Endothelial cell (in vitro differentiated cells): ENCODE results near the gene ATP6V0E2. TPM values are rescaled to one million over a fixed set of nuclear protein-coding genes. Genes with fewer than 3 reads are reported as not detected.
"Not testable (repeated sequence)": the region's sequence is repeated elsewhere in the genome, so short reads cannot be mapped to it uniquely, and the experiment has no call there.

Experiments used
- DNase-seq: peaks from one replicate; pipeline ENCODE4 v3.0.0; 2021; ENCODE audit warnings: low spot score
- H3K27ac Mint-ChIP-seq: one replicate; pipeline ENCODE4 v1.8.0; 2021; ENCODE audit warnings: mixed read lengths, inconsistent platforms; ENCODE audit not compliant: unreplicated experiment
- H3K27me3 Mint-ChIP-seq: one replicate; pipeline ENCODE4 v1.8.0; 2021; ENCODE audit warnings: mild to moderate bottlenecking, moderate library complexity, mixed read lengths, inconsistent platforms; ENCODE audit not compliant: unreplicated experiment
- H3K36me3 Mint-ChIP-seq: one replicate; pipeline ENCODE4 v1.8.0; 2021; ENCODE audit warnings: mild to moderate bottlenecking, low read depth, mixed read lengths, inconsistent platforms; ENCODE audit not compliant: unreplicated experiment
- H3K4me1 Mint-ChIP-seq: one replicate; pipeline ENCODE4 v1.8.0; 2021; ENCODE audit warnings: mild to moderate bottlenecking, mixed read lengths, inconsistent platforms; ENCODE audit not compliant: unreplicated experiment
- H3K4me3 Mint-ChIP-seq: one replicate; pipeline ENCODE4 v1.8.0; 2021; ENCODE audit warnings: mild to moderate bottlenecking, mixed read lengths, inconsistent platforms; ENCODE audit not compliant: unreplicated experiment
- H3K9me3 Mint-ChIP-seq: one replicate; pipeline ENCODE4 v1.8.0; 2021; ENCODE audit warnings: mixed read lengths, inconsistent platforms; ENCODE audit not compliant: unreplicated experiment
- total RNA-seq: library from RNA; stranded (reverse); fragmentation: NEBNext Ultra II Directional; extraction: Animal tissue kit (Norgen Biotek cat#: 25700); gene quantifications from one replicate; pipeline ENCODE4 v1.2.1, GENCODE V29; 2021; ENCODE audit not compliant: unreplicated experiment
- TF ChIP-seq, protein P1 (sequence below): fragments of 200-600 bp; sonication (generic); IDR thresholded peaks from one replicate; pipeline ENCODE4 v1.5.0; 2021; ENCODE audit warnings: antibody characterized with exemption; ENCODE audit not compliant: unreplicated experiment

ATP6V0E2 gene
- total RNA-seq, 1 donor from 2014 or later = 18.5 TPM

DNA sequence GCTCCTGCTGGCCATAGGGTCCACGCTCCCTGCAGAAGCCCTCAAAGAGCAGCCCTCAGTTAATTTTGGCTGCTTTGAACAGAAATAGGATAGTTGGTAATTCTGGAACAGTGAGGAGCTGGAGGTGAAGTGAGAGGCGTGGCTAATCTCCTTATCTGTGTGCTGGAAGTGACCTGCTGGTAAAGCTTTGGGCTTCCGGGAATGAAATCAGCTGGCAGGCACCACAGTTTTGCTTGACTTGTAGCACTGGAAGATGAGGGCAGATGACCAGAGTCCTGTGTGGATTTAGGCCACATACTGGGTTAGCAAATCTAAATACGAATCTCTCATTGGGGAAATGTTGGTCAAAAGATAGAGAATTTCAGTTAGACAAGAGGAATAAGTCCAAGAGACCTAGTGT, 10.2 kb downstream of the ATP6V0E2 start:
- Mint-ChIP-seq H3K27ac (no peak overlapping the region), H3K27me3 (peaks cover 9% of the 10 kb centered on the region), H3K4me3 (no peak overlapping the region), H3K4me1 (no peaks in the 10 kb centered on the region), H3K36me3 (no peaks in the 10 kb centered on the region), H3K9me3 (no peaks in the 10 kb centered on the region)
- TF ChIP-seq, protein P1, sequence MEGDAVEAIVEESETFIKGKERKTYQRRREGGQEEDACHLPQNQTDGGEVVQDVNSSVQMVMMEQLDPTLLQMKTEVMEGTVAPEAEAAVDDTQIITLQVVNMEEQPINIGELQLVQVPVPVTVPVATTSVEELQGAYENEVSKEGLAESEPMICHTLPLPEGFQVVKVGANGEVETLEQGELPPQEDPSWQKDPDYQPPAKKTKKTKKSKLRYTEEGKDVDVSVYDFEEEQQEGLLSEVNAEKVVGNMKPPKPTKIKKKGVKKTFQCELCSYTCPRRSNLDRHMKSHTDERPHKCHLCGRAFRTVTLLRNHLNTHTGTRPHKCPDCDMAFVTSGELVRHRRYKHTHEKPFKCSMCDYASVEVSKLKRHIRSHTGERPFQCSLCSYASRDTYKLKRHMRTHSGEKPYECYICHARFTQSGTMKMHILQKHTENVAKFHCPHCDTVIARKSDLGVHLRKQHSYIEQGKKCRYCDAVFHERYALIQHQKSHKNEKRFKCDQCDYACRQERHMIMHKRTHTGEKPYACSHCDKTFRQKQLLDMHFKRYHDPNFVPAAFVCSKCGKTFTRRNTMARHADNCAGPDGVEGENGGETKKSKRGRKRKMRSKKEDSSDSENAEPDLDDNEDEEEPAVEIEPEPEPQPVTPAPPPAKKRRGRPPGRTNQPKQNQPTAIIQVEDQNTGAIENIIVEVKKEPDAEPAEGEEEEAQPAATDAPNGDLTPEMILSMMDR = no peak
- no peak for DNase-seq

DNA sequence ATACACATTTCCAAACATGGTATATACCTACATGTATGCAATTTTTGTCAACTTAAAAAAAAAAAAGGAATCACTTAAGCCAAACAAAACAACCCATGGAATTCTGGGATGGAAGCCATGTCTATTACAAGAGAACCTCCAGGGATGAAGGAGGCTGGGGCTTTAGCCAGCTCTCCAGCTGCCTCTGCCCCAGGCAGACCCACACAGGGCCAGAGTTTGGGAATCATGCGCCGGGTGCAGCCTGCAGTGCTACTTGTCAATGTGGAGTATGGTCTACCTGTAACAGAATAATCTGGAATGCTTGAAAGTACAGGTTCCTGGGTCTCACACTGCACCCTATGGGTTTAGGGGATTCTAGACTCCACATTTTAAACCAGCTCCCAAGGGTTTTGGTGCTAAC, 10.8 kb downstream of the ATP6V0E2 start:
- H3K36me3 Mint-ChIP-seq = no peaks in the 10 kb centered on the region
- H3K27me3 Mint-ChIP-seq = peaks cover 9% of the 10 kb centered on the region
- no peak overlapping the region for H3K27ac Mint-ChIP-seq
- H3K9me3 Mint-ChIP-seq = no peaks in the 10 kb centered on the region
- H3K4me3 Mint-ChIP-seq = no peak overlapping the region
- DNase-seq = no peak
- TF ChIP-seq, protein P1 = no peak
- no peaks in the 10 kb centered on the region for H3K4me1 Mint-ChIP-seq

DNA sequence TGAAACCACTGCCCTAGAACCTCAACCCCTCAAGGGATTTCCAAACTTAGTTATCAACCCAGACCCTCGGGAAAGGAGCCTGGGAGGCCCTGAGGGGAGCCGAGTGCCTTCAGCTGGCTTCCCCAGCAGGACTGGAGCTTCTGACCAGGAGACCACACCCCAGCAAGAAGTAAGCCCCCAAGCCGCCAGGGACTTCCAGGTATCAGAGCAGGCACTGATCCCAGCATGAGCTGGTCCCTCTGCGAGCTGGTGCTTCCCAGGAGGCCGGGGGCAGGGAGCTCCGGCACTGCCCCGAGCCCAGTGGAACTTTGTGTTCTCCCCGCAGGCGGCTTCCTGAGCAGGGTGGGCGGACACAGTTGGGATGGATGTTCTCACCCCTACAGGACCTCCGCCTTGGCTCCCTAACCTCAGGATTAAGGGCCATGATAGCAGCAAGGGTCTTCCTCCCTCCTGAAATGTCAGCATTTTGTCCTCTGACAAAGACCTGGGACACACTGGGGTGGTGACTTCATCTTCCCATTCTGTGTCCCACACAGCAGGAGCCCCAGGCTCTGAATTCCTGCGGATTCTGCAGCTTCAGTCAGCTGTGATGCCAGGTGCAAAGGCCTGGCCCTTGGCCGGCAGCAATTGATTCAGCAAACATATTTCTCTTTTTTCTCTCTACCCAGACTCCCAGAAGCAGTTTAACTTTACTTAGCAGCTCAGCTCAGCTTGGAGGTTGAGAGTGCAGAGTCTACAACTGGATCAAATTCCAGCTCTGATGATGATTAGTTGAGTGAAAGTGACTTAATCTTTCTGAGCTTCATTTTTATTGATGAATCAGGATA, 11.6 kb downstream of the ATP6V0E2 start:
- no peak overlapping the region for H3K4me3 Mint-ChIP-seq
- no peak overlapping the region for H3K27ac Mint-ChIP-seq
- no peaks in the 10 kb centered on the region for H3K4me1 Mint-ChIP-seq
- DNase-seq = no peak
- H3K9me3 Mint-ChIP-seq = no peaks in the 10 kb centered on the region
- TF ChIP-seq, protein P1 = no peak
- no peaks in the 10 kb centered on the region for H3K36me3 Mint-ChIP-seq
- H3K27me3 Mint-ChIP-seq = peaks cover 9% of the 10 kb centered on the region

DNA sequence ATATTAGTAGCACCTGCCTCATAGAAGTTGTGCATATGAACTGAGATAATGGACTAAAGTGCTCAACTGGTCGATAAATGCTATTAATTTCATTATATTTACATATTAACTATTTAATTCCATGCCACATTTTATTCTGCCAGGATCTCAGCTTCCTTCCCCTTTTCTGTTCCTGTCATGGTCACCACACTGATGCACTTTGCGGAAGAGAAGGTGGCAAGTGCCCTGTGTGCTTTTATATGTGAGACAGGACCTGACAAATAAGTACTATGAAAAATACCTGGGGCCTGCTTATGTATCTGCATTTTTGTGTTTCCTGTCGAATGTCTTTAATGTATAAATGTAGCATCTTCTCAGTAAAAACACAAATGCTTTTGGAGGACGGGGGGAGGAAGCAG, 12.2 kb downstream of the ATP6V0E2 start:
- H3K4me1 Mint-ChIP-seq = no peaks in the 10 kb centered on the region
- H3K4me3 Mint-ChIP-seq = no peak overlapping the region
- H3K36me3 Mint-ChIP-seq = no peaks in the 10 kb centered on the region
- H3K9me3 Mint-ChIP-seq = no peaks in the 10 kb centered on the region
- no peak for DNase-seq
- peaks cover 8% of the 10 kb centered on the region for H3K27me3 Mint-ChIP-seq
- TF ChIP-seq, protein P1 = no peak
- no peak overlapping the region for H3K27ac Mint-ChIP-seq

DNA sequence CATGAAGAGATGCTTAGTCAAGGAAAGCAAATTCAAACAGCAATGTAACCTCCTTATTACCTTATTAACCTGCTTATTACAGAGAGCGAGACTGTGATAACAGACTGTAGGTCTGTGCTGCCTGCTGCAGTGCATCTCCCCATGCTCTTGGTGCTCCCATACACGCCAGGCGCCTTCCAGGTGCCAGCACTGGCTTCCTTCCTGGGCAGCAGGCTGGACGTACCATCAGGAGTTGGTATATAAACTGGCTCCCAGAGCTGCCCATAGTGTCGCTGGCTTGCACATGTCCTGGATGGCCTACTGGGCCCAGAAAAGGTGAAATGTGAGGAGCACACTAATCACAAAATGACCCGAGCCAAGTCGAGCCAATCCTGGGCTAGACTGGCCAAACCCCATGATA, 13.5 kb downstream of the ATP6V0E2 start:
- Mint-ChIP-seq H3K27me3 (peaks cover 4% of the 10 kb centered on the region), H3K27ac (no peak overlapping the region), H3K4me3 (no peak overlapping the region), H3K4me1 (no peaks in the 10 kb centered on the region), H3K36me3 (no peaks in the 10 kb centered on the region), H3K9me3 (no peaks in the 10 kb centered on the region)
- TF ChIP-seq, protein P1 = no peak
- no peak for DNase-seq

DNA sequence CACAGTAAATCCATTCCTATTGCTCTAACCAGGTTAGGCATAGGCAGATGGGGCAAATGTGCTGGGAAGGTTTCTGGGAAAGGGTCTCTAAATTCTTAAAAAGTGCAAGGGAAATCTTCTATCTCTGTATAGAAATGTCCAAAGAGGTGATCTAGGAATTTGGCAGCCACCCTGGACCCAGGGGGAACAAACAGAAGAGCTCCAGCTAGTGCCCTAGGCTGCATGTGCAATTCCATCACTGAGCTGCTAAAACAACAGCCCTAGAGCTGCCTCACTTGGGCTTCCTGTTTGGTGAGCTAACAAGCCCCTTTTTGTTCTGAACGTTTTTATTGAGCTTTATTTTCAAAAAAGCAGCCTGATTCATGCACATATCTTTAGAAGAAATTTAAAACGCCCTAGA, 16.9 kb downstream of the ATP6V0E2 start:
- H3K4me1 Mint-ChIP-seq, H3K27me3 Mint-ChIP-seq: not testable (repeated sequence)

DNA sequence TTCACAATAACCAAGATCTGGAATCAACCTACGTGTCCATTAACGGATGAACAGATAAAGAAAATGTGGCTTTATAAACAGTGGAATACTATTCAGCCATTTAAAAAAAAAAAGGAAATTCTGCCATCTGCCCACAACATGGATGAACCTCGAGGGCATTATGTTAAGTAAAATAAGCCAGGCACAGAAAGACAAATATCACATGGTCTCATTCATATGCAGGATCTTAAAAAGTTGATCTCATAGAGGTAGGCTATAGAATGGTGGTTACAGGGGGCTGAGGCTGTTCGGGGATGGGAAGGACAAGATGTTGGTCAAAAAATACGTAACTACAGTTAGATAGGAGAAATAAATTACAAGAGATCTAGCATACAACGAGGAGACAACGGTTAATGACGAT, 21.2 kb downstream of the ATP6V0E2 start:
- not testable (repeated sequence) for H3K4me1 Mint-ChIP-seq, H3K9me3 Mint-ChIP-seq, H3K27me3 Mint-ChIP-seq, H3K36me3 Mint-ChIP-seq, H3K27ac Mint-ChIP-seq, DNase-seq, H3K4me3 Mint-ChIP-seq

More for the DNA sequence above, 16.9 kb downstream of the ATP6V0E2 start:
- H3K9me3 Mint-ChIP-seq, H3K27ac Mint-ChIP-seq, DNase-seq, H3K36me3 Mint-ChIP-seq, H3K4me3 Mint-ChIP-seq: not testable (repeated sequence)
